ENCODE data around the gene TUT4. TPM values are rescaled to one million over a fixed set of nuclear protein-coding genes. Genes with fewer than 3 reads are reported as not detected.

The TUT4 gene
- total and polyA plus RNA-seq, 2 of the 4 experiments (the other 2 are of a cell fraction), result 10.9 to 40.0 TPM

GRCh38 chr1:52420713-52421112 is 132.2 kb downstream of the TUT4 start:
- Histone ChIP-seq H3K23ac (ENCODE audit: low read depth, low read length) (no peak overlapping the region), H3K79me1 (ENCODE audit: low read depth in 1 of 2, low read length in 2 of 2) (peaks cover 3 to 20% of the 10 kb centered on the region in 2 experiments; a peak in 3 of 4 replicates), H3K9me3 (ENCODE audit: control insufficient read depth, insufficient read depth, low read length) (no peaks in the 10 kb centered on the region), H3K18ac (ENCODE audit: low read depth, low read length) (no peak overlapping the region), H3K9me1 (ENCODE audit: insufficient read depth, low read length) (peaks cover 4% of the 10 kb centered on the region), H4K8ac (ENCODE audit: low read depth in 2 of 2, low read length in 2 of 2) (no peak overlapping the region), H3K27me3 (ENCODE audit: control insufficient read depth, insufficient read depth, low read length) (no peaks in the 10 kb centered on the region), H3K14ac (replicated peaks; ENCODE audit: low read depth, low read length) (no peak overlapping the region), H2BK20ac (ENCODE audit: low read depth, low read length) (no peak overlapping the region), H2AK9ac (replicated peaks; ENCODE audit: low read depth, low read length, poor library complexity) (no peak overlapping the region), H3K4me2 (ENCODE audit: low read depth, low read length) (no peak overlapping the region), H3K56ac (ENCODE audit: extremely low read depth, insufficient read depth, low read length) (no peak overlapping the region), H3K4me1 (ENCODE audit: control insufficient read depth, insufficient read depth, low read length) (peaks cover 10% of the 10 kb centered on the region), H3K27ac (ENCODE audit: insufficient read depth, low read length) (no peak overlapping the region), H3K4ac (ENCODE audit: low read depth, low read length) (no peak overlapping the region), H4K5ac (ENCODE audit: low read depth, low read length) (no peak overlapping the region), H2BK5ac (ENCODE audit: low read depth, low read length, poor library complexity, severe bottlenecking) (no peak overlapping the region), H4K91ac (ENCODE audit: insufficient read depth, low read depth, low read length) (no peak overlapping the region), H4K20me1 (ENCODE audit: insufficient read depth, low read length) (peaks cover 1% of the 10 kb centered on the region; the same call in 1 of the 2 replicates), H2BK15ac (ENCODE audit: low read depth, low read length) (no peak overlapping the region), H2BK120ac (ENCODE audit: low read depth, low read length) (no peak overlapping the region), H2AK5ac (ENCODE audit: low read depth, low read length) (no peak overlapping the region), H3K4me3 (ENCODE audit: insufficient read depth, low read depth, low read length) (no peak overlapping the region), H3K9ac (ENCODE audit: low read depth, low read length) (no peak overlapping the region), H2AFZ (replicated peaks; ENCODE audit: low read length, poor library complexity) (no peak overlapping the region), H3K36me3 (ENCODE audit: control insufficient read depth, insufficient read depth, low read length) (peaks cover 23% of the 10 kb centered on the region)
- WGBS, 2 experiments (ENCODE audit: extremely low coverage in 2 of 2, insufficient read length in 1 of 2), result no CpG with 5 or more reads among the region's 1 CpG
- no peak for ATAC-seq (ENCODE audit: low read depth)
- CTCF ChIA-PET, result no interaction called here
- no TSS peak for BruUV-seq (replicated peaks)
- intact Hi-C loops (cut with micrococcal nuclease) (no loop called here), dilution Hi-C loops (cut with HindIII; ENCODE audit: low sequenced_read_pairs, unreplicated experiment) (no loop called here), in situ Hi-C loops (cut with MboI; ENCODE audit: low sequenced_read_pairs) (no loop called here)
- TF ChIP-seq SMC3 (IDR thresholded peaks at IDR 0.05; ENCODE audit: low read depth, low read length) (no peak), CHD1 (IDR thresholded peaks at IDR 0.05; ENCODE audit: low read depth, low read length) (no peak), POLR2A (IDR thresholded peaks at IDR 0.05; ENCODE audit: low read depth, low read length) (no peak), MXI1 (IDR thresholded peaks at IDR 0.05; ENCODE audit: borderline replicate concordance, low read depth, low read length) (no peak), BHLHE40 (IDR thresholded peaks at IDR 0.05; ENCODE audit: low read depth, low read length) (no peak), NFE2L2 (IDR thresholded peaks at IDR 0.05; ENCODE audit: low read depth, low read length) (no peak), RAD21 (IDR thresholded peaks at IDR 0.05; ENCODE audit: low read length) (no peak), MAZ (IDR thresholded peaks at IDR 0.05; ENCODE audit: borderline replicate concordance, low read depth, low read length) (no peak), RCOR1 (IDR thresholded peaks at IDR 0.05; ENCODE audit: insufficient replicate concordance, low read length) (no peak), CTCF (conservative IDR thresholded peaks at IDR 0.05; ENCODE audit: low read depth, low read length) (no peak), MAFK (IDR thresholded peaks at IDR 0.05; ENCODE audit: low read depth, low read length) (no peak), FOS (IDR thresholded peaks at IDR 0.05; ENCODE audit: low read depth, low read length) (no peak), USF2 (IDR thresholded peaks at IDR 0.05; ENCODE audit: low read depth, low read length) (no peak), CEBPB (IDR thresholded peaks at IDR 0.05; ENCODE audit: low read depth, low read length) (no peak), RFX5 (IDR thresholded peaks at IDR 0.05; ENCODE audit: low read depth, low read length) (no peak), ELK1 (IDR thresholded peaks at IDR 0.05; ENCODE audit: borderline replicate concordance, low read depth, low read length) (no peak)
- DNase-seq, result no peak
- POLR2A ChIA-PET (ENCODE audit: unreplicated experiment), result no interaction called here
